GM23338 (cell line): ENCODE data around the gene THADA. TPM values are rescaled to one million over a fixed set of nuclear protein-coding genes. Genes with fewer than 3 reads are reported as not detected.

Source experiments
- ATAC-seq: fragments of 200-7000 bp; cut with Tn5 transposase; 3 replicates; pipeline ENCODE4 v1.9.1; 2020
- DNase-seq: peaks from one replicate; pipeline ENCODE4 v3.0.0-alpha.2; 2015; ENCODE audit warnings: low spot score
- H2AFZ ChIP-seq: fragments of 200-600 bp; sonication (generic); 2 replicates; pipeline ENCODE4 v1.8.0; 2016; ENCODE audit warnings: antibody characterized with exemption, mild to moderate bottlenecking, moderate library complexity
- H3F3A ChIP-seq: fragments of 200-600 bp; sonication (generic); replicated peaks from 2 replicates; pipeline ENCODE4 v1.8.0; 2017; ENCODE audit warnings: antibody characterized with exemption, mixed run types, low read depth
- H3K27ac ChIP-seq: fragments of 200-600 bp; sonication (generic); 2 replicates; pipeline ENCODE4 v1.6.1; 2016; ENCODE audit warnings: low read depth
- H3K27me3 ChIP-seq: fragments of 200-600 bp; sonication (generic); 2 replicates; pipeline ENCODE4 v1.8.0; 2016; ENCODE audit warnings: mild to moderate bottlenecking, mixed run types, moderate library complexity; ENCODE audit not compliant: insufficient read depth
- H3K36me3 ChIP-seq: fragments of 200-600 bp; sonication (generic); 2 replicates; pipeline ENCODE4 v1.8.0; 2016; ENCODE audit warnings: mild to moderate bottlenecking; ENCODE audit not compliant: insufficient read depth
- H3K4me1 ChIP-seq: fragments of 200-600 bp; sonication (generic); 2 replicates; pipeline ENCODE4 v1.8.0; 2016; ENCODE audit warnings: mild to moderate bottlenecking, moderate library complexity; ENCODE audit not compliant: insufficient read depth
- H3K4me2 ChIP-seq: fragments of 200-600 bp; sonication (generic); 2 replicates; pipeline ENCODE4 v1.7.1; 2017; ENCODE audit warnings: mixed run types
- H3K4me3 ChIP-seq: fragments of 200-600 bp; sonication (generic); 2 replicates; pipeline ENCODE4 v1.6.1; 2016; ENCODE audit warnings: mixed run types
- H3K79me2 ChIP-seq: fragments of 200-600 bp; sonication (generic); replicated peaks from 2 replicates; pipeline ENCODE4 v1.8.0; 2017; ENCODE audit warnings: mild to moderate bottlenecking; ENCODE audit not compliant: insufficient read depth
- H3K9me2 ChIP-seq: fragments of 200-600 bp; sonication (generic); 2 replicates; pipeline ENCODE4 v1.8.0; 2017; ENCODE audit not compliant: insufficient read depth
- H4K20me1 ChIP-seq: fragments of 200-600 bp; sonication (generic); replicated peaks from 2 replicates; pipeline ENCODE4 v1.8.0; 2017; ENCODE audit warnings: mild to moderate bottlenecking; ENCODE audit not compliant: insufficient read depth
- H3K27ac Mint-ChIP-seq: 2 replicates; pipeline ENCODE4 v1.8.0; 2020; ENCODE audit warnings: inconsistent platforms, mild to moderate bottlenecking, moderate library complexity, mixed read lengths
- H3K27me3 Mint-ChIP-seq: 3 replicates; pipeline ENCODE4 v1.8.0; 2022; ENCODE audit warnings: low read depth, mild to moderate bottlenecking, moderate library complexity, mixed read lengths, inconsistent platforms; ENCODE audit not compliant: insufficient read depth, poor library complexity
- H3K36me3 Mint-ChIP-seq: 3 replicates; pipeline ENCODE4 v1.8.0; 2021; ENCODE audit warnings: low read depth, mild to moderate bottlenecking, inconsistent platforms, moderate library complexity, mixed read lengths
- H3K4me1 Mint-ChIP-seq: 3 replicates; pipeline ENCODE4 v1.8.0; 2020; ENCODE audit warnings: mild to moderate bottlenecking, inconsistent platforms, mixed read lengths
- H3K4me3 Mint-ChIP-seq: 3 replicates; pipeline ENCODE4 v1.8.0; 2021; ENCODE audit warnings: moderate library complexity, mild to moderate bottlenecking, inconsistent platforms, mixed read lengths
- H3K9me3 Mint-ChIP-seq: 3 replicates; pipeline ENCODE4 v1.8.0; 2020; ENCODE audit warnings: moderate library complexity, mild to moderate bottlenecking, inconsistent platforms, mixed read lengths
- CREB1 ChIP-seq: fragments of 250-450 bp; sonication (Bioruptor Pico); IDR thresholded peaks from 2 replicates; pipeline ENCODE4 v1.5.0; 2020; ENCODE audit warnings: low read depth, mild to moderate bottlenecking, moderate library complexity
- CTCF ChIP-seq, 2 experiments: fragments of 200-600 bp in 1 of 2; sonication (generic) in 1 of 2; conservative IDR thresholded peaks; 2 replicates each; pipeline versions ENCODE4 v1.5.1 to v1.6.1; 2016 to 2017; ENCODE audit warnings: antibody characterized with exemption in 2 of 2, low read depth in 2 of 2, mild to moderate bottlenecking in 2 of 2, moderate library complexity in 1 of 2
- EZH2 ChIP-seq: fragments of 200-600 bp; sonication (generic); IDR thresholded peaks from one replicate; pipeline ENCODE4 v1.8.0; 2017; ENCODE audit warnings: antibody characterized with exemption, mild to moderate bottlenecking, low read depth; ENCODE audit not compliant: unreplicated experiment
- EZH2phosphoT487 ChIP-seq: fragments of 200-600 bp; sonication (generic); IDR thresholded peaks from one replicate; pipeline ENCODE4 v1.8.1; 2018; ENCODE audit warnings: antibody characterized with exemption; ENCODE audit not compliant: unreplicated experiment
- JUNB ChIP-seq: IDR thresholded peaks from one replicate; pipeline ENCODE4 v1.6.1; 2016; ENCODE audit warnings: antibody characterized with exemption; ENCODE audit not compliant: unreplicated experiment
- NANOG ChIP-seq: IDR thresholded peaks from 2 replicates; pipeline ENCODE4 v1.6.1; 2016; ENCODE audit warnings: antibody characterized with exemption, borderline replicate concordance
- POLR2AphosphoS5 ChIP-seq: IDR thresholded peaks from 2 replicates; pipeline ENCODE4 v1.6.1; 2016; ENCODE audit warnings: antibody characterized with exemption, low read depth
- STAT1 ChIP-seq: IDR thresholded peaks from one replicate; pipeline ENCODE4 v1.6.1; 2016; ENCODE audit warnings: antibody characterized with exemption; ENCODE audit not compliant: unreplicated experiment
- ZNF114 ChIP-seq: fragments of 250-450 bp; sonication (Bioruptor Pico); IDR thresholded peaks from 2 replicates; pipeline ENCODE4 v1.5.0; 2020; ENCODE audit warnings: mild to moderate bottlenecking, moderate library complexity
- ZNF331 ChIP-seq: fragments of 250-450 bp; sonication (Bioruptor Pico); IDR thresholded peaks from 2 replicates; pipeline ENCODE4 v1.5.0; 2020; ENCODE audit warnings: low read depth, mild to moderate bottlenecking, moderate library complexity
- polyA plus RNA-seq: library from polyadenylated mRNA; unstranded; fragments of >200 nt; fragmentation: Nextera tagmentation; extraction: Ambion mirVana; gene quantifications from 2 replicates; pipeline ENCODE4 v1.2.1, GENCODE V29; 2016
- total RNA-seq: library from RNA; depleted of rRNA; stranded (reverse); fragments of >200 nt; shearing (Covaris generic); gene quantifications from 2 replicates; pipeline ENCODE4 v1.2.3, GENCODE V29; 2014
- TF ChIP-seq, protein P1 (sequence below): fragments of 250-450 bp; sonication (Bioruptor Pico); IDR thresholded peaks from 2 replicates; pipeline ENCODE4 v1.5.0; 2020; ENCODE audit warnings: mild to moderate bottlenecking, moderate library complexity
- TF ChIP-seq, protein P2 (sequence below): IDR thresholded peaks from 2 replicates; pipeline ENCODE4 v1.6.1; 2016; ENCODE audit warnings: antibody characterized with exemption
- TF ChIP-seq, protein P3 (sequence below): IDR thresholded peaks from one replicate; pipeline ENCODE4 v1.6.1; 2018; ENCODE audit warnings: antibody characterized with exemption; ENCODE audit not compliant: unreplicated experiment

Gene THADA
- total and polyA plus RNA-seq, 2 experiments from 2014 or later = 17.0 to 30.7 TPM

DNA sequence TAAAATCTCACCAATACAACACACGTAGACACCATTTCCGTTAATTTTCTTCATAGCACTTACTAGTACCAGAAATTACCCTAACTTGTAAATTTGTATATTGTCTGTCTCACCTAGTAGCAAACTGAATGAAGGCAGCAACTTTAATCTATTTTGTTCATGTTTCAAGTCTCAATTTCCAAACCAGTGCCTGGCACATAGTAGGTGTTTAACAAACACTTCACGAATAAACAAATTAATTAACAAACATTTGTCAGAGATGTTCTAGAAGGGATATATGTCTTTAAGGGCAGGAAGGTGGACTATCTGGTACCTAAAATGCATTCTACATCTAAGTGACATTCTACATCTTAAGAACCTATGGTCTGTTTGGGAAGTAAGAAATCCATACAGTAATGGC is 963 bp downstream of the THADA start:
- H2AFZ ChIP-seq = peak overlapping the region; percentile 99
- no peaks in the 10 kb centered on the region for H3F3A ChIP-seq
- DNase-seq (no peak), ATAC-seq (no peak)
- Mint-ChIP-seq H3K9me3 (no peaks in the 10 kb centered on the region), H3K27me3 (peaks cover 9% of the 10 kb centered on the region), H3K27ac (no peak overlapping the region), H3K4me3 (peak overlapping the region; percentile 98), H3K36me3 (peaks cover 6% of the 10 kb centered on the region; the same call in 1 of the 3 replicates), H3K4me1 (peaks cover 10% of the 10 kb centered on the region; the same call in 2 of the 3 replicates)
- H3K4me2 ChIP-seq = peak overlapping the region; percentile 93
- H3K27ac ChIP-seq = no peak overlapping the region
- no peaks in the 10 kb centered on the region for H3K36me3 ChIP-seq
- no peaks in the 10 kb centered on the region for H3K27me3 ChIP-seq
- peaks cover 7% of the 10 kb centered on the region for H3K4me1 ChIP-seq
- H3K9me2 ChIP-seq = no peaks in the 10 kb centered on the region
- TF ChIP-seq ZNF114 (CRISPR knock-in tag) = no peak
- no peak for TF ChIP-seq ZNF331
- TF ChIP-seq, protein P1, sequence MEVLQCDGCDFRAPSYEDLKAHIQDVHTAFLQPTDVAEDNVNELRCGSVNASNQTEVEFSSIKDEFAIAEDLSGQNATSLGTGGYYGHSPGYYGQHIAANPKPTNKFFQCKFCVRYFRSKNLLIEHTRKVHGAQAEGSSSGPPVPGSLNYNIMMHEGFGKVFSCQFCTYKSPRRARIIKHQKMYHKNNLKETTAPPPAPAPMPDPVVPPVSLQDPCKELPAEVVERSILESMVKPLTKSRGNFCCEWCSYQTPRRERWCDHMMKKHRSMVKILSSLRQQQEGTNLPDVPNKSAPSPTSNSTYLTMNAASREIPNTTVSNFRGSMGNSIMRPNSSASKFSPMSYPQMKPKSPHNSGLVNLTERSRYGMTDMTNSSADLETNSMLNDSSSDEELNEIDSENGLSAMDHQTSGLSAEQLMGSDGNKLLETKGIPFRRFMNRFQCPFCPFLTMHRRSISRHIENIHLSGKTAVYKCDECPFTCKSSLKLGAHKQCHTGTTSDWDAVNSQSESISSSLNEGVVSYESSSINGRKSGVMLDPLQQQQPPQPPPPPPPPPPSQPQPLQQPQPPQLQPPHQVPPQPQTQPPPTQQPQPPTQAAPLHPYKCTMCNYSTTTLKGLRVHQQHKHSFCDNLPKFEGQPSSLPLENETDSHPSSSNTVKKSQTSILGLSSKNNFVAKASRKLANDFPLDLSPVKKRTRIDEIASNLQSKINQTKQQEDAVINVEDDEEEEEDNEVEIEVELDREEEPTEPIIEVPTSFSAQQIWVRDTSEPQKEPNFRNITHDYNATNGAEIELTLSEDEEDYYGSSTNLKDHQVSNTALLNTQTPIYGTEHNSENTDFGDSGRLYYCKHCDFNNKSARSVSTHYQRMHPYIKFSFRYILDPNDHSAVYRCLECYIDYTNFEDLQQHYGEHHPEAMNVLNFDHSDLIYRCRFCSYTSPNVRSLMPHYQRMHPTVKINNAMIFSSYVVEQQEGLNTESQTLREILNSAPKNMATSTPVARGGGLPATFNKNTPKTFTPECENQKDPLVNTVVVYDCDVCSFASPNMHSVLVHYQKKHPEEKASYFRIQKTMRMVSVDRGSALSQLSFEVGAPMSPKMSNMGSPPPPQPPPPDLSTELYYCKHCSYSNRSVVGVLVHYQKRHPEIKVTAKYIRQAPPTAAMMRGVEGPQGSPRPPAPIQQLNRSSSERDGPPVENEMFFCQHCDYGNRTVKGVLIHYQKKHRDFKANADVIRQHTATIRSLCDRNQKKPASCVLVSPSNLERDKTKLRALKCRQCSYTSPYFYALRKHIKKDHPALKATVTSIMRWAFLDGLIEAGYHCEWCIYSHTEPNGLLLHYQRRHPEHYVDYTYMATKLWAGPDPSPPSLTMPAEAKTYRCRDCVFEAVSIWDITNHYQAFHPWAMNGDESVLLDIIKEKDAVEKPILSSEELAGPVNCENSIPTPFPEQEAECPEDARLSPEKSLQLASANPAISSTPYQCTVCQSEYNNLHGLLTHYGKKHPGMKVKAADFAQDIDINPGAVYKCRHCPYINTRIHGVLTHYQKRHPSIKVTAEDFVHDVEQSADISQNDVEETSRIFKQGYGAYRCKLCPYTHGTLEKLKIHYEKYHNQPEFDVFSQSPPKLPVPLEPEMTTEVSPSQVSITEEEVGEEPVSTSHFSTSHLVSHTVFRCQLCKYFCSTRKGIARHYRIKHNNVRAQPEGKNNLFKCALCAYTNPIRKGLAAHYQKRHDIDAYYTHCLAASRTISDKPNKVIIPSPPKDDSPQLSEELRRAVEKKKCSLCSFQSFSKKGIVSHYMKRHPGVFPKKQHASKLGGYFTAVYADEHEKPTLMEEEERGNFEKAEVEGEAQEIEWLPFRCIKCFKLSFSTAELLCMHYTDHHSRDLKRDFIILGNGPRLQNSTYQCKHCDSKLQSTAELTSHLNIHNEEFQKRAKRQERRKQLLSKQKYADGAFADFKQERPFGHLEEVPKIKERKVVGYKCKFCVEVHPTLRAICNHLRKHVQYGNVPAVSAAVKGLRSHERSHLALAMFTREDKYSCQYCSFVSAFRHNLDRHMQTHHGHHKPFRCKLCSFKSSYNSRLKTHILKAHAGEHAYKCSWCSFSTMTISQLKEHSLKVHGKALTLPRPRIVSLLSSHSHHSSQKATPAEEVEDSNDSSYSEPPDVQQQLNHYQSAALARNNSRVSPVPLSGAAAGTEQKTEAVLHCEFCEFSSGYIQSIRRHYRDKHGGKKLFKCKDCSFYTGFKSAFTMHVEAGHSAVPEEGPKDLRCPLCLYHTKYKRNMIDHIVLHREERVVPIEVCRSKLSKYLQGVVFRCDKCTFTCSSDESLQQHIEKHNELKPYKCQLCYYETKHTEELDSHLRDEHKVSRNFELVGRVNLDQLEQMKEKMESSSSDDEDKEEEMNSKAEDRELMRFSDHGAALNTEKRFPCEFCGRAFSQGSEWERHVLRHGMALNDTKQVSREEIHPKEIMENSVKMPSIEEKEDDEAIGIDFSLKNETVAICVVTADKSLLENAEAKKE (CRISPR knock-in tag) = no peak
- TF ChIP-seq STAT1 = no peak
- TF ChIP-seq EZH2 = no peak
- no peak for TF ChIP-seq POLR2AphosphoS5
- TF ChIP-seq, protein P2, sequence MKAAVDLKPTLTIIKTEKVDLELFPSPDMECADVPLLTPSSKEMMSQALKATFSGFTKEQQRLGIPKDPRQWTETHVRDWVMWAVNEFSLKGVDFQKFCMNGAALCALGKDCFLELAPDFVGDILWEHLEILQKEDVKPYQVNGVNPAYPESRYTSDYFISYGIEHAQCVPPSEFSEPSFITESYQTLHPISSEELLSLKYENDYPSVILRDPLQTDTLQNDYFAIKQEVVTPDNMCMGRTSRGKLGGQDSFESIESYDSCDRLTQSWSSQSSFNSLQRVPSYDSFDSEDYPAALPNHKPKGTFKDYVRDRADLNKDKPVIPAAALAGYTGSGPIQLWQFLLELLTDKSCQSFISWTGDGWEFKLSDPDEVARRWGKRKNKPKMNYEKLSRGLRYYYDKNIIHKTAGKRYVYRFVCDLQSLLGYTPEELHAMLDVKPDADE = no peak
- no peak for TF ChIP-seq EZH2phosphoT487
- TF ChIP-seq, protein P3, sequence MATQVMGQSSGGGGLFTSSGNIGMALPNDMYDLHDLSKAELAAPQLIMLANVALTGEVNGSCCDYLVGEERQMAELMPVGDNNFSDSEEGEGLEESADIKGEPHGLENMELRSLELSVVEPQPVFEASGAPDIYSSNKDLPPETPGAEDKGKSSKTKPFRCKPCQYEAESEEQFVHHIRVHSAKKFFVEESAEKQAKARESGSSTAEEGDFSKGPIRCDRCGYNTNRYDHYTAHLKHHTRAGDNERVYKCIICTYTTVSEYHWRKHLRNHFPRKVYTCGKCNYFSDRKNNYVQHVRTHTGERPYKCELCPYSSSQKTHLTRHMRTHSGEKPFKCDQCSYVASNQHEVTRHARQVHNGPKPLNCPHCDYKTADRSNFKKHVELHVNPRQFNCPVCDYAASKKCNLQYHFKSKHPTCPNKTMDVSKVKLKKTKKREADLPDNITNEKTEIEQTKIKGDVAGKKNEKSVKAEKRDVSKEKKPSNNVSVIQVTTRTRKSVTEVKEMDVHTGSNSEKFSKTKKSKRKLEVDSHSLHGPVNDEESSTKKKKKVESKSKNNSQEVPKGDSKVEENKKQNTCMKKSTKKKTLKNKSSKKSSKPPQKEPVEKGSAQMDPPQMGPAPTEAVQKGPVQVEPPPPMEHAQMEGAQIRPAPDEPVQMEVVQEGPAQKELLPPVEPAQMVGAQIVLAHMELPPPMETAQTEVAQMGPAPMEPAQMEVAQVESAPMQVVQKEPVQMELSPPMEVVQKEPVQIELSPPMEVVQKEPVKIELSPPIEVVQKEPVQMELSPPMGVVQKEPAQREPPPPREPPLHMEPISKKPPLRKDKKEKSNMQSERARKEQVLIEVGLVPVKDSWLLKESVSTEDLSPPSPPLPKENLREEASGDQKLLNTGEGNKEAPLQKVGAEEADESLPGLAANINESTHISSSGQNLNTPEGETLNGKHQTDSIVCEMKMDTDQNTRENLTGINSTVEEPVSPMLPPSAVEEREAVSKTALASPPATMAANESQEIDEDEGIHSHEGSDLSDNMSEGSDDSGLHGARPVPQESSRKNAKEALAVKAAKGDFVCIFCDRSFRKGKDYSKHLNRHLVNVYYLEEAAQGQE = no peak
- no peak for TF ChIP-seq NANOG
- no peak for TF ChIP-seq JUNB
- no peak for TF ChIP-seq CTCF (conservative IDR thresholded peaks at IDR 0.05; ENCODE audit: low read depth in 2 of 2)
- TF ChIP-seq CREB1 (CRISPR knock-in tag) = no peak
- H3K4me3 ChIP-seq = peak overlapping the region; percentile 85
- no peaks in the 10 kb centered on the region for H4K20me1 ChIP-seq
- H3K79me2 ChIP-seq = peaks cover 19% of the 10 kb centered on the region
